CD4-positive, alpha-beta T cell treated with Interleukin-4 for 1 hour (primary cell): ENCODE results near the gene MCC.

Experiments used
- DNase-seq, 2 donors: peaks; one replicate each; pipeline ENCODE4 v3.0.0-alpha.2; 2020 to 2022

MCC gene

DNA sequence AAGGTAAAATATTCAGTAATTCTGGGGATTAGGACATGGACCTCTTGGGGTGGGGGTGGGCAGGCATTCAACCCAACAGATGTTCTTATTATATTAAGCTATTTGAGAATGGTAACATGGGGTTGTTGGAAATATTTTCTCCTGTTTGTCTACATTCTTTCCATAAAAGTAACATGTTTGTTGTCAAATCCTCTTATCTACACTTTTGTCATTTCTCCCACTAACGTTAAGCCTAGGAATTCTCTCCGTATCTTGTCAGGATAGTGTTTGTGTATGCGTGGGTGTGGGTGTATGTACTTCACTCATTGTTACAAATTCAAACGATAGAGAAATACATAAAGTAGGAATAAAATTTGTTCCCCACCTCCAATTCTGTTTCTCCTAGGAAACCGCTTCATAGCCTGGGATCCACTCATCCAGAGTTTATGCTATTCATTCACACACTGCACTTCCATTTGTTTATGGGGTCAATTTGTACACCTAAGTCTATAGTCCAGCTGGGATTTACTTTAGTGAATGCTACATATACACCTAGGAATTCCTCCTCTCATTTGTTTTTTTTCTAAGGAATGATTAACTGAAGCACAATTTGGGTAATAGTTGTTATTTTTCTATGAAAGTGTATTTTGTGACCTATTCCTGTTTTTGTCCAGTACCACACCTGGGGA, 294.8 kb downstream of the MCC start:
- DNase-seq = no peak

DNA sequence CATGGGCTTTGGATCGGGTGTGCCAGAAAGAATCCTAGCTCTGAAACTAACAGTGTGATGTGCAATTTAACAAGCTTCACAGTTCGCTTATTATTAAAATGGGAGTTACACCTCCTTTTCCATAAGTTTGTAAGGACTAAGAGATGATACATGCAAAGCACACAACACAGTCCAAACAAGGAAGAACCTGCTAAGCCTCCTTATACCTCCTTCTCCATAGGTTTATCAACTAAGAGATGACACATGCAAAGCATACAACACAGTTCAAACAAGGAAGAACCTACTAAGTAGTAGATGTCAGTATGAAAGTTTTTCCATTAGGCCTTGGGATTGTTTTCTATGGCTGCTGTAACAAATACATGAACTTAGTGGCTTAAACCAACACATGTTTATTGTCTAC, 295.7 kb downstream of the MCC start:
- DNase-seq = no peak

DNA sequence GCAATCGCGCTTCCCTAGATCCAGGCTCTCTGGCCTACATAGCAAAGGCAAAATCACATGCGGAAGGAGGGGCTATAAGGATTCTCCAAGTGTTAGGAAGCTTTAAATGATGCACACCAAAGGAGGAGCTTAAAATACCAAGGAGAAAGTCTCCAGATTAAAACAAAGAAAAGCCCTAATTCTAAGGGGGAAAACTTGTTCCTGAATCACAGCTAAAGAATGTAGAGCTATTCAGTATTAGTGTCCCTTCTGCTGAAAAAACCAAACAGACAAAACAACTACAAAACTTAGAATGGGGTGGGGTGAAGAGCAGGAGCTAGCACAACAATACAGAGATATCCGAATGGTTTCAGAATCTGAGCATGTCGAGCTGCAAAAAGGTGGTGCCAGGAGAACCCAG, 297.9 kb downstream of the MCC start:
- no peak for DNase-seq

DNA sequence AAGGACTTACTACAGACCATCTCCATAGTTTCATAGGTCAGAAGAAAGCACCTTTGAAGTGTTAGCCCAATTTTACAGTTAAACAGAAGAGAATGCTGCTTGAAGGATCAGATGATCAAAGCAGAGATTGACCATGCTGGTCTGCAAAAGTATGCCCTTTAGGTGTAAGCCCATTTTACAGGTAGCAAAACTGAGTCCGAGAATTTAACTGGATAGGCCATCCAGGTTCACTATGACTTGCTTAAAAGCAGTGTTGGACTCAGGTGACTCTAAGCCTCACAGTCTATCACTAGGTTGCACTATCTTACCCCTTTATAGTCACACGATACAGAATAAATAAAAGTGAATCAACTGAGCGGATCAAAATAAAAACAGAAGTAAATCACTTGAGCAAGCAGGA, 299.0 kb downstream of the MCC start:
- DNase-seq = no peak

DNA sequence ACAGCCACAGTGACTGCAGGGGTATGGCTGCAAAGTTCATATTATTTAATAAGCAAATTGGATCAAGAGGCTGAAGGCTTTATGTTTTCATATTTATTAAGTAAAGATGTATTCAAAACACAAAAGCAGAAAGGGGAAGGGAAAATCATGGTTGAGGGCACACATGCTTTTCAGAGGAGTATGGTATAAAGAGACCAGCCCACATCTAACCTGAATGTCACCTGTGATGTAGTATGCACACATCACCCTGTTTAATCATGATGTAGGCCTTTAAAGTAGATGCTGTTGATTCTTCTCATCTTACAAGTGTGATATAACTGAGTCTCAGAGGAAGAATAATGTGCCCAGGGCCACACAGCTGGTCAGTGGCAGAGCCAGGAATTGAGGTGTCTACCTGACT, 299.8 kb downstream of the MCC start:
- DNase-seq = no peak

DNA sequence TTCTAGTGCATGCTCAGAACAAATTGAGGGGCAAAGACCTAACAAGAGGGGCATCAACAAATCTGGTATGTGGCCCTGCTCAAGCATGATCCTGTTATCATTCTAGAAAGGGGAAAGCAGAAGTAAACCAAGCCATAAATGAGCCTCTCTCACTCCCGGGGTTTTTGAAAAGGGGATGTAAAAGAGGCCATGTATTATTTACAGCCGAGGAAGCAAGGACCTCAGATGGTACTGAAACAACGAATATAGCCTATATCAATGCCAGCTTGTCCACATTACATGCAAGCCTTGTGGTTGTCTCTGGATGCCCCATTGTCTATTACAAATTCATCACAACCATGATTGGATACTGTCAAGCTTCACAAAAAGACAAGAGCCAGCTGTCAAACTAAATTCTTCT, 300.3 kb downstream of the MCC start:
- no peak for DNase-seq

DNA sequence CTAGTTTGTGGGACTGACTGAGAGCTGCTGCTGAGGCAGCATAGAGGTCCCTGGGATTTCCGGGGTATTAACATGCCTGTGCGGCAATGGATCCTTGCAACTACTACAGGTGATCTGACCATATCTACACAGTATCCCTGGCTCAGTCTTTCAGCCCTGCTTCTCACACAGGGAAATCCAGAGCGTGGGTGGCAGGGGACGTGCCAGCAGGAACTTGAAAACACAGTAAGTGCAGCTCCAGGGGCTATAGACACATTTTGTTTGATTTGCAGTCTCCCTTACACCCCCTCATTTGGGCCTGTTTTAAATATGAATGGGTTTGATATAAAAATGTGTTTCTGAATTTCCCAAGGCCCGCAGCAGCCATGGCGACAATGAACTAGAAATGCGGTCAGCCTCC, 302.2 kb downstream of the MCC start:
- DNase-seq = no peak

DNA sequence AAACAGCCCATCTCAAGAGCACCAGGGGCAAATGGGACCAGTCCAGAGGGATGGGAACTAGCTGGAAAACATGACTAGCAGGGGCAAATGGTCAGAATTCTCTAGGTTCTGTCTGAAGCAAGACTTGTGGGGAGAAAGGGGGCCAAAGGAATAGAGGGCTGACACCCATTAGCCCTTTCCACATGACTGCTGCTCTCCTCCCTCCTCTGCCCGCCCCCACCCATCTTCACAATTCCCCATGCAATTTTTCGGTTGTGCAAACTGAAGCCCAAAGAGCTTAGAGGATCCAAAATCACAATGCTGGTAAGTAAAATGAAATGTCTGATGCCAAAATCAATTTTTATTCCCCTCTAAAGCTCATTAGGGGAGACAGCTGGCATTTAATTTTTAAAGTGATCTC, 304.6 kb downstream of the MCC start:
- DNase-seq = no peak

DNA sequence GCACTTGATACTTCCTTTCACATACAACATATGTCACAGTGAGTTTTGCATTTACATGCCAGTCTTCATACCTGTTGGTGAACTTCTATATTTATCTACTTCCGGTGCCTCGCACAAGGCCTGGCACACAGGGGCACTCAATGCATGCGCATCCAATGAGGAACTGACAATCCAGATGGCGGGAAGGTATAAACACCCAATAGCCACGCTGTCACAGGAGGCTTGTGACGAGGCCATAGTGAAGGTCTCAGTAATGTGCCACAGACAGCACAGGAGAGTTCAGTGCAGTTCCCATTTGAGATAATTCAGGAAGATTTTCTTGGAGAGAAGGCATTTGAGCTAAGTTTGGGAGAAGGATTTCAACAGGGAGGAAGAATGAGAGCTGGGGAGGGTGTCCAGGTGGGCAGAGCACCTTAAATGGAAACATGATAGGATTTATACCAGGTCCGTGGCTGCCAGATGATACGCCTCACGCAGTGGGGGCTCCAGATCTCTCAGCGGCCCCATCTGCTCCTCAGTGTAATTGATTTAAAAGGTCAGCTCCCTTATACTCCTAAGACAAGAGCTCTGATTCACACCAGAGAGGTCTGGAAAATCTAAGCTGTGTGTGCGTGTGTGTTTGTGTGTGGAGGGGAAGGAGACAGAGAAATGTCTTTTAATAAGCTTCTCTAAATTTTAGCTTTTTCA, 305.5 kb downstream of the MCC start:
- no peak for DNase-seq

DNA sequence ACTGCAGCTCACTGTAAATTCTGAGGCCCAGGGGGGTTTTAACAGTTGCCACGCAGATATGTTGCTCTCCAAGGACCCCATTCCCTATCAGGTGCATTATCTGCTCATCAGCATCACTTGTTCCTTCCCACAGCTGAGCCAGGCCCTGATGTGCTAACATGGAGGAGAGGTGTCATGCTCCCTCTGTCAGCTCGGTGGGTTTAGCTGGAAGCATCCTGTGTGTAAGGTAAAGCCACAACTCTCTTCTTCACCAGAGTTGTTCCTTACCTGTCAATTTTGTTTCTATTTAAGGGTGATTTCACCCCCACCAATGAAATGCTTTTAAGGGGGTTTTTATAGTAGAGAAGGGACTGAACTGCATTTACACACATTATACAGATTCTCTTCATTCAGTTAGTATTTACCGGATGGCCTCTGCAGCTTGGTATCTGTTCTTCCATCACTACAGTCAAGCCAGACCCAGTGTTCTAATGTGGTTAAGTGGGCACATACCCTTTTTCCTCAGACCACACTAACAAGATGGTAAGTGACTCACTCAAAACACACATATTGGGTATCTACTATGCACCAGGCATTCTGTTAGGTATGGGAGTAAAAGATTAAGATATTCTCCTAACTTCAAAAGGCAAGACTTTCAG, 306.3 kb downstream of the MCC start:
- DNase-seq = no peak

DNA sequence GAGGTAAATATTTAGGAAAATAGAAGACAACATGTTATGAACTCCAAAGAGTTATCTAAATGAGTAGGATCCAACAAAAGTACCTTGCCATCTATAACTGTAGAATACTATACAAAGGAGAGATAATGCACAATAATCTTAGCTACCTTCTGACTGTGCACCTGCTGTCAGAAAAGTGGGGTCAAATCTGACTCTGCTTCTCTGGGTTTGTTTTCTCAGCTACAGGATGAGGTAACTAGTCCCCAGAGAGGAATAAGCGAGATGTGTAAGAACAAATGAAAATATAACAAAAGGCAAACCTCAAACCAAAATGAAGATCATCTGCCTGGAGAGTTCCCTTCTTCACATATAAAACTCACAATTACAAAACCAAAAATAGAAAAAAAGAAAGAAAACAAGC, 306.8 kb downstream of the MCC start:
- no peak for DNase-seq

DNA sequence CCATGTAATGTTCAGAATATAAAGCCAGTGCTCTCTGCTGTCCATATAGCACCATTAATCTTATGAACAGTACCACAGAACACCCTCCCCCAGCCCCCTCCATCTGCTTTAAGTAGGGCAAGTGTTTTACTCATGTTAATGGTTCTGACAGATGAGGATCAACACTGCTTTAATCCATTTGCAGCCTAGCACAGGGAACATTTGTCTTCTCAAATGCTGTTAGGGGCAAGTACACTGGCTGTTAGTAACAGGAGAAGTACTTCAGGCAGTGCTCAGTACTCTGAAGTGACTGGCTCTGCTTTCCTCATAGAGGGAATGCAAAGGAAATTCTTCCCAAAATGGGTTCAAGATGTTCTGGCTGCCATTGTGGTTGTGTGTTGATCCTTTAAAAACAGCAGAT, 309.1 kb downstream of the MCC start:
- DNase-seq = no peak

DNA sequence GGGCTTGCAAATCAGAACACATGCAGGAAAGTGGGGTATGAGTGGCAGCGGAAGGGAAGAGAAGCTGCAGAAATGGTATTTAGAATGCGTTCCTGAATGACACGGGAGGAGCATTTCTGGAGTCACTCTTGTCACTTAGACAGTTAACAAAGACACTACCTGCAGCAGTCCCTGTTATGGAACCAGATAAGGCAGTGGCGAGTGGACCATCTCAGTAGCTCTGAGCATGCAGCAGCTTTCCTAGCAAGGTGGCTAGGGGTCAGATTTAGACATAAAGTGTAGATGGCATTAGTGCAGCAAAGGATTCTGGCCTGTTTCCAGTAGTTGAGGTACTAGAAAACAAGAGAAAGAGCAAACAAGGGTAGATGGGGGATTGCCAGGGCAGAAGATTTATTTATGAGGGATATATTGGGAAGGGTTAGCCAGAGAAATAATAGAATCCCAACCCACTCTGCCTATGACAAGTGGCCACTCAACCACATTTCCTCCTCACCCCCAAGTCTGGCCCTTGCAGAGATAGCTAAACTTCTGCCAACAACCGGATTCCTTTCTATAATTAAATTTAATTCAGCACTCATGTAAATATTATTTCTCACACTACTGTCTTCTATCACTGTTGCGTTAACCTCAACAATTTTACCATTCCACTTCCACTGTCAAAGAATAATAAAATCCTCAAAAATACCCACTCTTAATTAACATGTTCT, 310.0 kb downstream of the MCC start:
- no peak for DNase-seq

DNA sequence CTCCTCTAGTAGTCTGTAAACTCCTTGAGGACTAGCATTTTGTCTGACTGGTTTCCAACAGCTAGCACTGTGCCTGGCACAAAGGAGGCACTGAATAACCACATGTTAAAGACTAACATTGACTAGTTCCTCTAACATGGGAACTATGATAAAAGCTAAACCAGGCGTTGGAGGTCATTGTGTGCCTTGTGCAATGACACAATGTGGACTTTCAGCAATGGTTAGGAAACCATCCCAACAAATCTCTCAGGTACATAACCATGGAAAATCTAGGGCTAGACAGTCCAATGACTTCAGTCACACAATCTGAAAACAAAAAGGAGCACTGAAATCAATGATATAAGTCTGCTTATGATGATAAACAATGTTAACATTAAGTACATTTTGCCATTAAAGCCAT, 311.0 kb downstream of the MCC start:
- DNase-seq = no peak

DNA sequence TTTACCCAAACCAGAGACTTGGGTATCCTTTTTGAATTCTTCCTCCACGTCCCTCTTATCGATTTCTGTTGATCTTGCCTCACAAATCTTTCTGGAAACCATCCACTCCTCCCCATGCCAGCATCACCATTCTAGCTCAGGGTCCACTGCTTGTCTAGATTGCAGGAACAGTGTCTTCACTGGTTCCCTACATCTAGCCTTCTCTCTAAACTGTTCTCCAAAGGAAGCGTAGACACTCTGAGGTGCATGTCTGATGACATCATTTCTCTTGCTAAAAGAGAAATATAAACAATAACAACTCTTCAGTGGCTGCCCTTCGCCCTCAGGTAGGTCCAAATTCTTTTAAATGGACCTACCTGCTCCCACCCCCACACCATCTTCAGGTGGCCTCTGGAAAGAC, 311.5 kb downstream of the MCC start:
- DNase-seq = no peak

DNA sequence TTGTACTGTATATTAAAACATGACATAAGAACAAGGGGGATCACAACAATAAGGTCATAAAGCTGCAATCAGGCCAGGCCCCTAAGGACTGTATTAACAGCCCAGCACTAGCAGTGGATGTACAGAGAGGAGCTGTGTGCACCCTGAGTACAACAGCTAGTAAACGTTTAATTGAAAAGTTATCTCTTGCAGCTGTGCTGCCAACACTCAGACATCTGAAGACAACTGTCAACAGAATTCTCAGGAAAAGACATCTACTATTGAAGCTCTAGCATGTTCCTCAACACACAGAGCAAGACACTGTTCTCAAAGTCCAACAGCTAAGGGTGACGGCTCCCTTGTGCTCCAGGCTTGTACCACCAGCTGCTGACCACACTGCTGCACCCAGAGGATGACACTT, 312.1 kb downstream of the MCC start:
- DNase-seq = no peak

DNA sequence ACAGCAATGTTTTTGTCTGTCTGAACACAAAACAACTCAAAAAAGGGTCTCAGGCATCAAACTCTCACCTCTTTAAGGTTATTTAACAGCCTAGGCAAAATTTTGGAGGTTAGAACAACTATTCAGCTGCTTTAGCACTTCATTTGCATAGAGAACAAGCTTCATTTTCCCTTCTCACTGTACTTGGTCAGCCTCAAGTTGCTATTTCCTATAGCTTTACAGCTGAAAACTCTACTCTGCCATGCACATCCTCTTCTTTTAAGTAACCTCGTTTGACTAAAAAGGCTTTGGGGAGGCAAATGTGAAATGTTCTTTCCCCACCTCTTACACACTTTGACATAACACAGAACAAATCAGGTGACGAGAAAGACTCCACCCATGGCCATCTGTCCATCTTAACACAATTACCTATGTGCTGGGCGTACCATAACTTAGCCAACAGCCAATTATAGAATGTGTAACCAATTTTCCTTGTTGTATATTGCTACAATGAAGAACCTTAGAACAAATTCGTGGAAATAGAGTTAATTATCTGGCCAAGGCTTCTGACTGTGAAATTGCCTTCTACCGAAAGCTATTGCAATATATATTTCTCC, 315.9 kb downstream of the MCC start:
- DNase-seq = no peak

DNA sequence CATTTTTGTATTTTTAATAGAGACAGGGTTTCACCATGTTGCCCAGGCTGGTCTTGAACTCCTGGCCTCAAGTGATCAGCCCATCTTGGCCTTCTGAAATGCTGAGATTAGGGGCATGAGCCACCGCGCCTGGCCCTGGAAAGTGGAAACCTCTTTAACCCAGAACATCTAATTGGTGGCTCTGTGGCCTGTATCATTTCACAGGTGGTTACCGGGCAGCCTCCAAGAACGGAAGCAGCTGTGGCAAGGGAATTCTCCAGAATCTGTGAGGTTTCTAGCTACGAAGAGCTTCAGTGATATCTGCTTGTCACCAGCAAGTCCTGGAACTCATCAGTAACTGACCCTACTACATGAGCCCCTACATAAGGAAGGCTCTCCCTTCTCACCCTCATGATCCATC, 316.7 kb downstream of the MCC start:
- no peak for DNase-seq

DNA sequence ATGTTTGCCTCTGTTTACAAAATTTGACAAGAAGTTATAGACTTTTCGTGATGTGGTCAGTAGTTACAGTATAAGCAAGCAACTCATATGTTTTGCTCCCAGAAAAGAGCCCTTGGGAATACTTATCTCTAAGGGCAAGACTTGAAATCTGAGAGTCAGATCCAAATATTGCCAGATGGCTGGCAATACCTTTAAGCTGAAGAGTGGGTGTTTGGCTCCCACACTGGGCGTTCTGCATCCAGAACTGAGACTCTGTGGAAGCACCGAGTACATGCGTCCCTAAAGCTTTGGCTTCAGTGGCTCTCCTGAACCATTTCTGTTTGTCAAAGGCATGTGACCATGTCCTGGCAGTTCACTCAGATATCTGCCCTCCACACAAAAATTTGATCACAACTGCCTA, 317.5 kb downstream of the MCC start:
- no peak for DNase-seq

DNA sequence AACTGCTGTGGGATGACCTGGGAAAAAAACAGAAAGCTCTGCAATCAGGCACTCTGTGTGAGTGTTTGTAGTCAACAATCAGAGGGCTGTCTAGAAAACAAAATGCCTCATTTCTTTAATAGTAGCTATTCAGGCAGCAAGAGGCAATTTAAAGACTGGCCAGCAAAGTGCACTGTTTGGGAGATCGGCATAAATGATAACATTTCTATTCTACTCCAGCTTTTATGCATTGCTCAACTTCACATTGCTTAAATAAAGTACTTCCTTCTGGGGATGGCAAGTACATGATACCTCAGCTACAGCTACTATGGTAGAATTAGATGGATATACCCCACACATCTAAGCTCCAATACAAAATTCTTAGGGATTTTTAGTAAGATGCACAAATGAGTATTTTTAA, 318.5 kb downstream of the MCC start:
- DNase-seq = no peak

DNA sequence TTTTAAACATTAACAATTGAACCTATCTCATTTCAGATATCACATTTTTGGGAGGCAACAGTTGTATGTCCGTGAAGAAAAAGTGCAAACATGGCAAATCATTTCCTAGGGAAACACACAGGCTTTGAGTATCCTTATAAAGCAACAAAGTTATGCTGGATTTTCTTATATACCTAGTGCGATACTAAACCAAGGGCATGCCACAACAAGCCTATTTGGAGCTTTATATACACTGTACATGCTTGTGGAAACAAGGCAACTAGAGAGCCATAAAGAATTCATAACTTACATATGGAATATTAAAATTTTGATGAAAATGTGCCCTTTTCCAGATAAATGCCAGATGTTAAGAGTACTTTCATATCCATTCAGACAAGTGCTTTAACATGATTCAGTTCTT, 320.3 kb downstream of the MCC start:
- no peak for DNase-seq

DNA sequence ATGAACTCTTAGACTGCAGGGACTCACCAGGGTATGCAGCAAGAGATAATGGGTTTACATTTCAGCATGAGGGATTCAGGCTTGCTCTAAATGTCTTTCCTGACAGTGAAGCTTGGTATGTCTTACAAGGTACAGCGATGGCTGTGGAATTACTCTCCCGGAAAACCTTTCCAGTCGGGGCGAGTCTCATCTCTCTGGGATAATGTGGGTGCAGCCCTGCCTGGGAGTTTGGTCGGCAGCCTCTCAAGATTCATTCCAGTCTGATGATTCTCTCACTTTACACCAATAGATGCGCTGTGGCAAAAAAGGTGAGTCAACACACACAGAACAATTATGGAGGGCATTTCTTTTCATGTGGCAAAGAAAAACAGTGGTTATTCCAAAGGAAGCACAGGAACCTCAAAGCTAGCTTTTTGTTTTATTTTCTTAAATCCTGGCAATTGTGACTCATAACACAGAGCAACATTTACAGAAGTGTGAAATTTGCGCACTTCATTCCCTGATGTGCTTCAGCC, 321.3 kb downstream of the MCC start:
- no peak for DNase-seq

DNA sequence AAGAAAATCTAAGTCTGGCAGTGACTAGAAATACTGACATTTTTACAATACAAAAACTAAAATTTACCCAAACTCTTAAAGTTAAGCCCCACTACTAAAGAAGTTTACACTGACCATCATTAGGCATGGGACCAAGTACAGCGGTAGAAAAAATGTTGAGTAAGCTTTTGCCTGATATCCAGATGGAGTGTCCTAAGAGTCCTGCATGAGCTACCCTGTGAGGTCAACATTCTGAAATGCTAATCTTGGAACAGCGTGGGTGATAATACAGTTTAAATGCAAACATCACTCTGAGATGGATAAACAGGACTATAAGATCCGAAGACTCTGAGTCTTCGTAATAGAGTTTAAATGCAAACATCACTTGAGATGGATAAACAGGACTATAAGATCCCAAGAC, 322.0 kb downstream of the MCC start:
- no peak for DNase-seq
